Spleen (tissue), 7 donors: ENCODE results near the gene MDH2.

Source experiments
- POLR2A ChIP-seq, 3 donors: fragments of 450-650 bp; IDR thresholded peaks; one replicate each; pipeline ENCODE4 v1.5.1; 2017; ENCODE audit warnings: antibody characterized with exemption in 3 of 3, mild to moderate bottlenecking in 1 of 3
- POLR2AphosphoS5 ChIP-seq, 3 donors: sonication (generic); formaldehyde crosslinking; IDR thresholded peaks; one replicate each; pipeline ENCODE4 v1.5.1; 2017; ENCODE audit warnings: antibody characterized with exemption in 3 of 3
- TF ChIP-seq, protein P1 (sequence below), 11 experiments: fragments of 200-600 bp in 7 of 11; fragments of 450-650 bp in 4 of 11; sonication (generic) in 4 of 11; IDR thresholded peaks in 8 of 11; conservative IDR thresholded peaks in 3 of 11; 1 replicate in 7 of 11; 2 replicates in 4 of 11; pipeline versions ENCODE4 v1.4.0 to v1.8.0; 2016 to 2021; ENCODE audit warnings: antibody characterized with exemption in 11 of 11, inconsistent platforms in 4 of 11, mild to moderate bottlenecking in 1 of 11
- donor health status: DM: no; HTN: no; CAD: no; lungs with moderate emphysema.
- donor health status: DM: no; HTN: no; CAD: no.
- donor health status: DM: no; HTN: no; CAD: no.

- no peak for TF ChIP-seq POLR2A (IDR thresholded peaks at IDR 0.05)
- TF ChIP-seq, protein P1, sequence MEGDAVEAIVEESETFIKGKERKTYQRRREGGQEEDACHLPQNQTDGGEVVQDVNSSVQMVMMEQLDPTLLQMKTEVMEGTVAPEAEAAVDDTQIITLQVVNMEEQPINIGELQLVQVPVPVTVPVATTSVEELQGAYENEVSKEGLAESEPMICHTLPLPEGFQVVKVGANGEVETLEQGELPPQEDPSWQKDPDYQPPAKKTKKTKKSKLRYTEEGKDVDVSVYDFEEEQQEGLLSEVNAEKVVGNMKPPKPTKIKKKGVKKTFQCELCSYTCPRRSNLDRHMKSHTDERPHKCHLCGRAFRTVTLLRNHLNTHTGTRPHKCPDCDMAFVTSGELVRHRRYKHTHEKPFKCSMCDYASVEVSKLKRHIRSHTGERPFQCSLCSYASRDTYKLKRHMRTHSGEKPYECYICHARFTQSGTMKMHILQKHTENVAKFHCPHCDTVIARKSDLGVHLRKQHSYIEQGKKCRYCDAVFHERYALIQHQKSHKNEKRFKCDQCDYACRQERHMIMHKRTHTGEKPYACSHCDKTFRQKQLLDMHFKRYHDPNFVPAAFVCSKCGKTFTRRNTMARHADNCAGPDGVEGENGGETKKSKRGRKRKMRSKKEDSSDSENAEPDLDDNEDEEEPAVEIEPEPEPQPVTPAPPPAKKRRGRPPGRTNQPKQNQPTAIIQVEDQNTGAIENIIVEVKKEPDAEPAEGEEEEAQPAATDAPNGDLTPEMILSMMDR (IDR thresholded peaks at IDR 0.05 in 8 of 11, conservative IDR thresholded peaks at IDR 0.05 in 3 of 11), result no peak
- no peak for TF ChIP-seq POLR2AphosphoS5 (IDR thresholded peaks at IDR 0.05)
Observed at GRCh38 chr7:76053461-76053860, 5.6 kb downstream of the MDH2 start.
